K562 (cell line): ENCODE results near the gene NCMAP. TPM values are rescaled to one million over a fixed set of nuclear protein-coding genes. Genes with fewer than 3 reads are reported as not detected.

ENCODE experiments used
- ATAC-seq: fragments of 200-7000 bp; cut with Tn5 transposase; 3 replicates; pipeline ENCODE4 v1.9.1; 2020; ENCODE audit warnings: moderate library complexity
- BruUV-seq: library from RNA; stranded (reverse); fragments of 400-500 nt; replicated peaks from 2 replicates; lab custom pipeline; 2021; lab: Mats Ljungman, UMichigan
- CTCF ChIA-PET: fragments of 300-600 bp; formaldehyde crosslinking; extraction: SDS; loops from one replicate; lab custom pipeline; 2021; ENCODE audit warnings: low intra/inter-chr PET ratio; lab: Yijun Ruan, JAX
- POLR2A ChIA-PET: fragments of 300-600, 350-650 bp; sonication (Branson Sonifier 250); formaldehyde crosslinking; extraction: SDS; loops from one replicate; lab custom pipeline; 2021; ENCODE audit warnings: antibody characterized with exemption, inconsistent platforms; lab: Yijun Ruan, JAX
- DNase-seq, 4 experiments: peaks; one replicate each; pipeline versions ENCODE4 v3.0.0 to v3.0.0-alpha.2; 2011 to 2018; ENCODE audit warnings: low spot score in 3 of 4, mixed read lengths in 3 of 4; ENCODE audit errors: extremely low read depth in 1 of 4
- FAIRE-seq: peaks from 2 replicates; lab custom pipeline; 2011; peaks lifted over from hg19 to GRCh38; lab: Jason Lieb, UNC
- H2AFZ ChIP-seq: 2 replicates; pipeline ENCODE4 v1.6.0; 2011; ENCODE audit warnings: low read depth, low read length, control low read depth, inconsistent platforms
- H3K27ac ChIP-seq: fragments of 200-600 bp; 3 replicates; pipeline ENCODE4 v1.8.0; 2011; ENCODE audit warnings: low read depth, mild to moderate bottlenecking, control low read depth, inconsistent platforms, low read length, moderate library complexity, mixed read lengths; ENCODE audit errors: extremely low read depth
- H3K27me3 ChIP-seq, 2 experiments: fragments of 300-600 bp in 1 of 2; 2 replicates in 1 of 2; 3 replicates in 1 of 2; pipeline versions ENCODE4 v1.6.0 to v1.8.0; 2011; ENCODE audit warnings: inconsistent platforms in 2 of 2, low read length in 2 of 2, mild to moderate bottlenecking in 1 of 2, mixed read lengths in 1 of 2, moderate library complexity in 1 of 2; ENCODE audit not compliant: control insufficient read depth in 2 of 2, insufficient read depth in 2 of 2
- H3K36me3 ChIP-seq: fragments of 300-600 bp; 3 replicates; pipeline ENCODE4 v1.8.0; 2011; ENCODE audit warnings: mild to moderate bottlenecking, low read length, inconsistent platforms; ENCODE audit not compliant: control insufficient read depth, insufficient read depth
- H3K4me1 ChIP-seq, 2 experiments: fragments of 200-600 bp in 1 of 2; replicated peaks in 1 of 2; 2 replicates in 1 of 2; 3 replicates in 1 of 2; pipeline versions ENCODE4 v1.5.1 to v1.8.0; 2011; ENCODE audit warnings: inconsistent platforms in 2 of 2, low read length in 2 of 2, mild to moderate bottlenecking in 1 of 2, mixed read lengths in 1 of 2, moderate library complexity in 1 of 2; ENCODE audit not compliant: control insufficient read depth in 2 of 2, insufficient read depth in 2 of 2
- H3K4me2 ChIP-seq: 2 replicates; pipeline ENCODE4 v1.6.1; 2011; ENCODE audit warnings: low read length, control low read depth, inconsistent platforms, mixed read lengths; ENCODE audit not compliant: insufficient read depth
- H3K4me3 ChIP-seq: fragments of 200-600 bp; sonication (generic), shearing (Covaris generic); 2 replicates; pipeline ENCODE4 v1.5.1; 2016; ENCODE audit warnings: control low read depth, inconsistent platforms
- H3K79me2 ChIP-seq: fragments of 200-600 bp; 3 replicates; pipeline ENCODE4 v1.8.0; 2011; ENCODE audit warnings: low read length, inconsistent platforms; ENCODE audit not compliant: control insufficient read depth, insufficient read depth
- H3K9ac ChIP-seq, 2 experiments: 2 replicates each; pipeline versions ENCODE4 v1.6.0 to v1.6.1; 2011; ENCODE audit warnings: low read depth in 2 of 2, low read length in 2 of 2, control low read depth in 1 of 2, inconsistent platforms in 1 of 2, mild to moderate bottlenecking in 1 of 2, mixed read lengths in 1 of 2; ENCODE audit not compliant: insufficient read depth in 1 of 2
- H3K9me1 ChIP-seq: one replicate; pipeline ENCODE4 v1.6.0; 2011; ENCODE audit warnings: inconsistent platforms, mild to moderate bottlenecking, low read length, moderate library complexity; ENCODE audit not compliant: control insufficient read depth, insufficient read depth
- H3K9me3 ChIP-seq: replicated peaks from 2 replicates; pipeline ENCODE4 v1.5.1; 2011; ENCODE audit warnings: low read depth, low read length, inconsistent platforms; ENCODE audit not compliant: control insufficient read depth, insufficient read depth
- H4K20me1 ChIP-seq: replicated peaks from 2 replicates; pipeline ENCODE4 v1.6.1; 2011; ENCODE audit warnings: low read length, inconsistent platforms, mixed read lengths; ENCODE audit not compliant: control insufficient read depth, insufficient read depth
- BACH1 ChIP-seq: fragments of 200-800 bp; sonication (Bioruptor generic); IDR thresholded peaks from 2 replicates; pipeline ENCODE4 v1.6.1; 2016; ENCODE audit warnings: missing genetic modification characterization, missing compliant biosample characterization
- EWSR1 ChIP-seq: fragments of 450-650 bp; IDR thresholded peaks from 2 replicates; pipeline ENCODE4 v1.6.1; 2018; ENCODE audit warnings: borderline replicate concordance, mild to moderate bottlenecking, low read depth, moderate library complexity; ENCODE audit not compliant: partially characterized antibody
- HDAC3 ChIP-seq: fragments of 450-650 bp; IDR thresholded peaks from 2 replicates; pipeline ENCODE4 v1.6.1; 2018; ENCODE audit warnings: borderline replicate concordance, mild to moderate bottlenecking, moderate library complexity; ENCODE audit not compliant: partially characterized antibody
- LCOR ChIP-seq: sonication (generic); formaldehyde crosslinking; IDR thresholded peaks from 2 replicates; pipeline ENCODE4 v1.8.0; 2022; ENCODE audit warnings: mild to moderate bottlenecking, missing genetic modification reagents
- MLLT1 ChIP-seq, 2 experiments: fragments of 450-650 bp; IDR thresholded peaks; 2 replicates each; pipeline ENCODE4 v1.6.1; 2016
- POU5F1 ChIP-seq: fragments of 150-350 bp; IDR thresholded peaks from 2 replicates; pipeline ENCODE4 v1.6.1; 2014; ENCODE audit warnings: borderline replicate concordance, low read length, low read depth, mild to moderate bottlenecking; ENCODE audit not compliant: partially characterized antibody
- SMAD1 ChIP-seq: fragments of 150-350 bp; IDR thresholded peaks from 2 replicates; pipeline ENCODE4 v1.6.1; 2014; ENCODE audit warnings: low read length, low read depth; ENCODE audit not compliant: partially characterized antibody
- TAF9B ChIP-seq: fragments of 450-650 bp; IDR thresholded peaks from 2 replicates; pipeline ENCODE4 v1.6.1; 2018; ENCODE audit warnings: mild to moderate bottlenecking; ENCODE audit not compliant: partially characterized antibody
- ZFP1 ChIP-seq: fragments of 450-650 bp; formaldehyde crosslinking; IDR thresholded peaks from 2 replicates; pipeline ENCODE4 v1.4.0; 2020; ENCODE audit warnings: mild to moderate bottlenecking, mixed read lengths
- ZNF740 ChIP-seq, 3 experiments: fragments of 200-800 bp in 1 of 3; sonication (Bioruptor generic) in 1 of 3; sonication (generic) in 1 of 3; formaldehyde crosslinking in 1 of 3; IDR thresholded peaks; 2 replicates each; pipeline versions ENCODE4 v1.6.1 to v1.8.0; 2016 to 2022; ENCODE audit warnings: mild to moderate bottlenecking in 2 of 3, missing compliant biosample characterization in 2 of 3, missing genetic modification characterization in 2 of 3, missing genetic modification reagents in 1 of 3
- in situ Hi-C: fragments of 300-500 bp; cut with MboI; formaldehyde crosslinking; loops from 4 replicates; pipeline ENCODE4 v1.15.0; 2018; ENCODE audit warnings: inconsistent platforms, mixed read lengths
- intact Hi-C: fragments of 100-400 bp; cut with micrococcal nuclease; formaldehyde crosslinking; loops from 2 replicates; pipeline ENCODE4 v1.14.2; 2022
- polyA plus RNA-seq, 8 experiments: library from polyadenylated mRNA; depleted of rRNA in 4 of 8; stranded (reverse) in 5 of 8; unstranded in 3 of 8; fragments of >200 nt; fragmentation: Nextera tagmentation in 2 of 8; fragmentation: Illumina TruSeq in 1 of 8; extraction: Ambion mirVana in 2 of 8; extraction: Trizol in 1 of 8; gene quantifications; 2 replicates each; pipeline versions ENCODE4 v1.2.1 to v1.2.3, GENCODE V29; 2011 to 2014; ENCODE audit warnings: inconsistent platforms in 1 of 8, missing spikeins in 1 of 8
- total RNA-seq, 7 experiments: library from RNA; depleted of rRNA in 6 of 7; stranded (reverse); fragments of >200 nt in 6 of 7; fragmentation: Illumina TruSeq in 2 of 7; extraction: Trizol in 2 of 7; gene quantifications; 2 replicates each; pipeline versions ENCODE4 v1.2.1 to v1.2.3, GENCODE V29; 2011 to 2021; ENCODE audit warnings: low replicate concordance in 1 of 7

The NCMAP gene
- total and polyA plus RNA-seq, 9 of the 15 experiments (the other 6 are each of a cell fraction or from before 2014, with no cell fraction given), result 0.03 TPM; not detected in 8

DNA sequence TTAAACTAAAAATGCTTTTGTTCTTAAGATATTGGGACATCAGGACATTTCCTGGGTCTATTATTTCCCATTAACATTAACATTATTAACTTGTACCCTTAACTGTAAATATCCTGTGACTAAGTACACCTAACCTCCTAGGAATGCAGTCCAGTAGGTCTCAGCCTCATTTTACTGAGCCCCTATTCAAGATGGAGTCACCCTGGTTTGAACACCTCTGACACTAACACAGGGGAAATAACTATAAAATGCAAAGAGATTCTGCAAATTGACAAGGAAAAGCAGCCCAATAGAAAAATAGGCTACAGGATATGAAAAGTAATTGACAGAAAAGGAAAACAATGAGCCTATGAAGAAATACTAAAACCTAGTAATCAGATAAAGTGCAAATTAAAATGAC, 11.6 kb upstream of the NCMAP start:
- no peaks in the 10 kb centered on the region for H4K20me1 ChIP-seq
- DNase-seq (no peak), FAIRE-seq (no peak), ATAC-seq (no peak)
- H3K79me2 ChIP-seq, result no peaks in the 10 kb centered on the region
- no peaks in the 10 kb centered on the region for H3K36me3 ChIP-seq
- H3K9me1 ChIP-seq, result no peaks in the 10 kb centered on the region
- ChIA-PET POLR2A (no interaction called here), CTCF (no interaction called here)
- peaks cover 16 to 39% of the 10 kb centered on the region in 2 experiments for H3K27me3 ChIP-seq
- in situ Hi-C loops (no loop called here), intact Hi-C loops (loop anchor here (5.0 kb wide), 1 partner anchor 288 kb away; no protein-coding TSS in a partner anchor)
- H3K27ac ChIP-seq, result no peak overlapping the region
- no peak overlapping the region for H3K4me3 ChIP-seq
- no peak overlapping the region for H2AFZ ChIP-seq
- no peaks in the 10 kb centered on the region for H3K9me3 ChIP-seq
- no peak overlapping the region for H3K9ac ChIP-seq
- H3K4me2 ChIP-seq, result no peak overlapping the region
- H3K4me1 ChIP-seq, result peaks cover 0 to 3% of the 10 kb centered on the region in 2 experiments; a peak in 1 of 5 replicates
- BruUV-seq, result no TSS peak
- no peak for TF ChIP-seq SMAD1
- no peak for TF ChIP-seq BACH1 (tag)
- no peak for TF ChIP-seq TAF9B
- TF ChIP-seq LCOR (CRISPR knock-in tag), result no peak
- TF ChIP-seq EWSR1, result no peak
- no peak for TF ChIP-seq MLLT1 (IDR thresholded peaks at IDR 0.05)
- TF ChIP-seq HDAC3, result no peak
- TF ChIP-seq ZNF740 (CRISPR knock-in tag; IDR thresholded peaks at IDR 0.05), result no peak
- no peak for TF ChIP-seq ZNF740 (tag; IDR thresholded peaks at IDR 0.05)
- TF ChIP-seq ZFP1 (CRISPR knock-in tag), result no peak
- no peak for TF ChIP-seq POU5F1
